ENCODE measurements around the gene CDIP1. TPM values are rescaled to one million over a fixed set of nuclear protein-coding genes. Genes with fewer than 3 reads are reported as not detected.

Gene CDIP1
- total and polyA plus RNA-seq, 2 donors from 2014 or later, result 40.8 to 80.4 TPM

- TF ChIP-seq, protein P1, sequence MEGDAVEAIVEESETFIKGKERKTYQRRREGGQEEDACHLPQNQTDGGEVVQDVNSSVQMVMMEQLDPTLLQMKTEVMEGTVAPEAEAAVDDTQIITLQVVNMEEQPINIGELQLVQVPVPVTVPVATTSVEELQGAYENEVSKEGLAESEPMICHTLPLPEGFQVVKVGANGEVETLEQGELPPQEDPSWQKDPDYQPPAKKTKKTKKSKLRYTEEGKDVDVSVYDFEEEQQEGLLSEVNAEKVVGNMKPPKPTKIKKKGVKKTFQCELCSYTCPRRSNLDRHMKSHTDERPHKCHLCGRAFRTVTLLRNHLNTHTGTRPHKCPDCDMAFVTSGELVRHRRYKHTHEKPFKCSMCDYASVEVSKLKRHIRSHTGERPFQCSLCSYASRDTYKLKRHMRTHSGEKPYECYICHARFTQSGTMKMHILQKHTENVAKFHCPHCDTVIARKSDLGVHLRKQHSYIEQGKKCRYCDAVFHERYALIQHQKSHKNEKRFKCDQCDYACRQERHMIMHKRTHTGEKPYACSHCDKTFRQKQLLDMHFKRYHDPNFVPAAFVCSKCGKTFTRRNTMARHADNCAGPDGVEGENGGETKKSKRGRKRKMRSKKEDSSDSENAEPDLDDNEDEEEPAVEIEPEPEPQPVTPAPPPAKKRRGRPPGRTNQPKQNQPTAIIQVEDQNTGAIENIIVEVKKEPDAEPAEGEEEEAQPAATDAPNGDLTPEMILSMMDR (IDR thresholded peaks at IDR 0.05; ENCODE audit: borderline replicate concordance, extremely low read depth, insufficient read depth), result no peak
Measured at GRCh38 chr16:4495766-4496165, 42.8 kb downstream of the CDIP1 start.

DNA sequence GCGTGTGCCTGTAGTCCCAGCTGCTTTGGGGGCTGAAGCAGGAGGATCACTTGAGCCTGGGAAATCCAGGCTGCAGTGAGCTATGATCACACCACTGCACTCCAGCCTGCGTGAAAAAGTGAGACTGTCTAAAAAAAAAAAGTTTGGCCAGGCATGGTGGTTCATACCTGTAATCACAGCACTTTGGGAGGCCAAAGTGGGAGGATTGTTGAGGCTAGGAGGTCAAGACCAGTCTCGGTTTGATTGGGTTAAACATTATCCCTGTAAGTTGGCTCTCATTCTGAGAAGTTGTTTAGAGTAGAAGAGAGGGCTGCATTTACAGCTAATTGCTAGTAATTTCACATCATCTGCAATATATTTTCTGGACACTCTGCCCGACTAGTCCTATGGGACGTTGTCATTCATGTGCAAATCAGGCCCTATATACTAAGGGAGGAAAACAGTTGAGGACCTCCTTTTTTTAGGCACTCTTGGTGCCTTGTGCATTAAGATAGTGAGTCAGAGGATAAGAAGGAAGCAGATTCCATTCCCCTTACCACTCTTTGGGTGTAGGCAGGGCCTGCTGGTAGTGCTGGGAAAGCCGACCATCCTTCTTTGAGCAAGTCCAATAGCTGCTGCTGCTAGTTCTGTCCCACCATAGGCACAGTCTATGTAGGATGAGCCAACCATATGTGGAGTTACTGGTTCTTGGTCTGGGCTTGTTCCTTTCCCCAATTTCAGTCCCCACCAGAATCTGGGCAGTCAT, 43.7 kb downstream of the CDIP1 start:
- H3K27ac ChIP-seq (ENCODE audit: low read depth in 2 of 2, low read length in 2 of 2), result no peak overlapping the region

More at GRCh38 chr16:4495766-4496165, 42.8 kb downstream of the CDIP1 start:
- no peak for DNase-seq
- Histone ChIP-seq H3K36me3 (ENCODE audit: control insufficient read depth in 2 of 3, insufficient read depth in 3 of 3, low read length in 3 of 3) (peaks cover 0 to 4% (median 0%) of the 10 kb centered on the region in 3 donors), H3K4me3 (ENCODE audit: low read length in 3 of 3) (no peak overlapping the region), H3K4me1 (ENCODE audit: control insufficient read depth in 2 of 3, insufficient read depth in 2 of 3, low read depth in 1 of 3, low read length in 3 of 3) (peaks cover 0 to 34% (median 30%) of the 10 kb centered on the region in 3 donors), H3K9ac (ENCODE audit: low read length in 3 of 3) (no peak overlapping the region), H3K9me3 (ENCODE audit: control insufficient read depth in 2 of 3, insufficient read depth in 1 of 3, low read length in 3 of 3) (no peaks in the 10 kb centered on the region), H3K27ac (ENCODE audit: low read depth in 2 of 2, low read length in 2 of 2) (no peak overlapping the region), H3K27me3 (ENCODE audit: control insufficient read depth, insufficient read depth, low read length) (no peaks in the 10 kb centered on the region)
- no peak for FAIRE-seq
- intact Hi-C loops (cut with DNase I), result no loop called here

DNA sequence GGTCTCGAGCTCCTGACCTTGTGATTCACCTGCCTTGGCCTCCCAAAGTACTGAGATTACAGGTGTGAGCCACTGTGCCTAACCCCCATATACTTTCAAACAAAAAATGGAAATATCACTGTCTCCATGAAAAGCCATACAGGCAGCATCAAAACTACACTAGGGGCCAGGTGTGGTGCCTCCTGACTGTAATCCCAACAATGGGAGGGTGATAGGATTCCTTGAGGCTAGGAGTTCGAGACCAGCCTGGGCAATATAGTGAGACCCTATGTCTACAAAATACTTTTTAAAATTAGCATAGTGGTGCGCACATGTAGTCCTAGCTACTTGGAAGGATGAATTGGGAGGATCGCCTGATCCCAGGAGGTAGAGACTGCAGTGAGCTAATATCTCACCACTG, 46.7 kb downstream of the CDIP1 start:
- Histone ChIP-seq H3K4me3 (ENCODE audit: low read length in 3 of 3) (no peak overlapping the region), H3K9me3 (ENCODE audit: control insufficient read depth in 2 of 3, insufficient read depth in 1 of 3, low read length in 3 of 3) (no peaks in the 10 kb centered on the region), H3K27me3 (ENCODE audit: control insufficient read depth, insufficient read depth, low read length) (no peaks in the 10 kb centered on the region), H3K36me3 (ENCODE audit: control insufficient read depth in 2 of 3, insufficient read depth in 3 of 3, low read length in 3 of 3) (peaks cover 0 to 4% (median 0%) of the 10 kb centered on the region in 3 donors), H3K4me1 (ENCODE audit: control insufficient read depth in 2 of 3, insufficient read depth in 2 of 3, low read depth in 1 of 3, low read length in 3 of 3) (peaks cover 0 to 23% (median 12%) of the 10 kb centered on the region in 3 donors), H3K9ac (ENCODE audit: low read length in 3 of 3) (no peak overlapping the region), H3K27ac (ENCODE audit: low read depth in 2 of 2, low read length in 2 of 2) (no peak overlapping the region)
- TF ChIP-seq, protein P1 (IDR thresholded peaks at IDR 0.05; ENCODE audit: borderline replicate concordance, extremely low read depth, insufficient read depth), result no peak
- no peak for FAIRE-seq
- intact Hi-C loops (cut with DNase I), result no loop called here
- no peak for DNase-seq

More for the DNA sequence above, 43.7 kb downstream of the CDIP1 start:
- no peak for FAIRE-seq
- peaks cover 0 to 26% (median 22%) of the 10 kb centered on the region in 3 donors for H3K4me1 ChIP-seq (ENCODE audit: control insufficient read depth in 2 of 3, insufficient read depth in 2 of 3, low read depth in 1 of 3, low read length in 3 of 3)
- TF ChIP-seq, protein P1 (IDR thresholded peaks at IDR 0.05; ENCODE audit: borderline replicate concordance, extremely low read depth, insufficient read depth), result no peak
- no peak for DNase-seq
- H3K4me3 ChIP-seq (ENCODE audit: low read length in 3 of 3), result no peak overlapping the region
- H3K9ac ChIP-seq (ENCODE audit: low read length in 3 of 3), result no peak overlapping the region
- intact Hi-C loops (cut with DNase I), result no loop called here
- H3K36me3 ChIP-seq (ENCODE audit: control insufficient read depth in 2 of 3, insufficient read depth in 3 of 3, low read length in 3 of 3), result peaks cover 0 to 4% (median 0%) of the 10 kb centered on the region in 3 donors
- no peaks in the 10 kb centered on the region for H3K9me3 ChIP-seq (ENCODE audit: control insufficient read depth in 2 of 3, insufficient read depth in 1 of 3, low read length in 3 of 3)
- no peaks in the 10 kb centered on the region for H3K27me3 ChIP-seq (ENCODE audit: control insufficient read depth, insufficient read depth, low read length)
